PC-9 (cell line): ENCODE results near the gene NFIX. TPM values are rescaled to one million over a fixed set of nuclear protein-coding genes. Genes with fewer than 3 reads are reported as not detected.

Experiments
- BruUV-seq: library from RNA; stranded (reverse); fragments of 400-500 nt; replicated peaks from 2 replicates; lab custom pipeline; 2021; lab: Mats Ljungman, UMichigan
- CTCF ChIA-PET: fragments of 300-600 bp; sonication (Branson Sonifier 250); formaldehyde crosslinking; loops from one replicate; lab custom pipeline; 2022; ENCODE audit warnings: antibody characterized with exemption; lab: Charles Lee
- POLR2A ChIA-PET: fragments of 300-600 bp; sonication (Branson Sonifier 250); formaldehyde crosslinking; loops from one replicate; lab custom pipeline; 2022; ENCODE audit warnings: antibody characterized with exemption; ENCODE audit not compliant: unreplicated experiment; lab: Charles Lee
- DNase-seq, 2 experiments: peaks; one replicate each; pipeline versions ENCODE4 v3.0.0 to v3.0.0-alpha.2; 2015 to 2022; ENCODE audit warnings: mixed read lengths in 1 of 2
- H2AFZ ChIP-seq: fragments of 200-600 bp; sonication (generic); 2 replicates; pipeline ENCODE4 v1.8.1; 2017; ENCODE audit warnings: antibody characterized with exemption
- H3F3A ChIP-seq: fragments of 200-600 bp; sonication (generic); 2 replicates; pipeline ENCODE4 v1.8.1; 2017; ENCODE audit warnings: antibody characterized with exemption, mild to moderate bottlenecking, low read depth; ENCODE audit not compliant: insufficient read depth
- H3K27ac ChIP-seq: fragments of 200-600 bp; sonication (generic); 2 replicates; pipeline ENCODE4 v1.6.1; 2016; ENCODE audit warnings: mixed run types
- H3K27me3 ChIP-seq: fragments of 200-600 bp; sonication (generic); 2 replicates; pipeline ENCODE4 v1.6.1; 2016; ENCODE audit warnings: low read depth, mixed run types; ENCODE audit not compliant: insufficient read depth
- H3K36me3 ChIP-seq: fragments of 200-600 bp; sonication (generic); 2 replicates; pipeline ENCODE4 v1.6.1; 2016; ENCODE audit warnings: low read depth, mixed run types
- H3K4me1 ChIP-seq: fragments of 200-600 bp; sonication (generic); replicated peaks from 2 replicates; pipeline ENCODE4 v1.6.1; 2016; ENCODE audit warnings: mixed run types; ENCODE audit not compliant: insufficient read depth
- H3K4me2 ChIP-seq: fragments of 200-600 bp; sonication (generic); 2 replicates; pipeline ENCODE4 v1.6.1; 2017; ENCODE audit warnings: mixed run types
- H3K4me3 ChIP-seq: fragments of 200-600 bp; sonication (generic); 2 replicates; pipeline ENCODE4 v1.6.1; 2016; ENCODE audit warnings: mixed run types
- H3K79me2 ChIP-seq: fragments of 200-600 bp; sonication (generic); 2 replicates; pipeline ENCODE4 v1.6.1; 2017; ENCODE audit warnings: low read depth, mixed run types
- H3K9me2 ChIP-seq: fragments of 200-600 bp; sonication (generic); 2 replicates; pipeline ENCODE4 v1.8.1; 2017; ENCODE audit warnings: mild to moderate bottlenecking; ENCODE audit not compliant: insufficient read depth
- H3K9me3 ChIP-seq: fragments of 200-600 bp; sonication (generic); 2 replicates; pipeline ENCODE4 v1.8.1; 2016; ENCODE audit warnings: low read depth; ENCODE audit not compliant: insufficient read depth
- H4K20me1 ChIP-seq: fragments of 200-600 bp; sonication (generic); 2 replicates; pipeline ENCODE4 v1.8.1; 2017; ENCODE audit not compliant: insufficient read depth
- CTCF ChIP-seq: fragments of 200-600 bp; sonication (generic); conservative IDR thresholded peaks from 2 replicates; pipeline ENCODE4 v1.6.1; 2017; ENCODE audit warnings: mixed run types, antibody characterized with exemption, mild to moderate bottlenecking, moderate library complexity
- EZH2 ChIP-seq: fragments of 200-600 bp; sonication (generic); IDR thresholded peaks from 2 replicates; pipeline ENCODE4 v1.8.0; 2017; ENCODE audit warnings: antibody characterized with exemption, low read depth
- intact Hi-C: fragments of 100-400 bp; cut with micrococcal nuclease; formaldehyde crosslinking; loops from one replicate; pipeline ENCODE4 v1.10.0; 2022; ENCODE audit not compliant: unreplicated experiment
- total RNA-seq: library from RNA; stranded (reverse); gene quantifications from 2 replicates; pipeline ENCODE4 v1.2.3, GENCODE V29; 2021

NFIX gene
- total RNA-seq, 1 experiment from 2014 or later, result 24.2 TPM

- ChIA-PET POLR2A (interaction anchor here (0.6 to 0.7 kb wide), 6 partner anchors 39 to 1233 kb away, joined by 3 to 6 read pairs (median 4); no protein-coding TSS in a partner anchor), CTCF (interaction anchor here (0.7 to 1.0 kb wide), 4 partner anchors 22 to 72 kb away, joined by 3 to 4 read pairs (median 3); partner anchors contain the start of gene NACC1)
- H3K27me3 ChIP-seq, result peaks cover 34% of the 10 kb centered on the region
- peaks cover 20% of the 10 kb centered on the region for H4K20me1 ChIP-seq
- no peak for TF ChIP-seq CTCF
- no peak for TF ChIP-seq EZH2
- intact Hi-C loops, result loop anchor here (1.0 kb wide), 1 partner anchor 19 kb away; no protein-coding TSS in a partner anchor
- H3K9me2 ChIP-seq, result no peaks in the 10 kb centered on the region
- H3F3A ChIP-seq, result peaks cover 12% of the 10 kb centered on the region; the same call in 1 of the 2 replicates
- peak in 1 of 2 experiments; percentile 66 for DNase-seq
- peaks cover 40% of the 10 kb centered on the region for H3K4me1 ChIP-seq
- H3K4me3 ChIP-seq, result no peak overlapping the region
- BruUV-seq, result TSS peak; percentile 93
- no peaks in the 10 kb centered on the region for H3K79me2 ChIP-seq
- H3K9me3 ChIP-seq, result no peaks in the 10 kb centered on the region
- H3K4me2 ChIP-seq, result no peak overlapping the region
- H2AFZ ChIP-seq, result no peak overlapping the region
- H3K27ac ChIP-seq, result no peak overlapping the region
- H3K36me3 ChIP-seq, result no peaks in the 10 kb centered on the region
Measured at GRCh38 chr19:13055213-13056051, 60.2 kb downstream of the NFIX start.

GRCh38 chr19:13056052-13056660 is 60.9 kb downstream of the NFIX start:
- H3K79me2 ChIP-seq, result no peaks in the 10 kb centered on the region
- H3K27me3 ChIP-seq, result peaks cover 38% of the 10 kb centered on the region
- H3K4me2 ChIP-seq, result no peak overlapping the region
- H3K4me3 ChIP-seq, result no peak overlapping the region
- POLR2A ChIA-PET, result interaction anchor here (0.7 kb wide), 1 partner anchor 265 kb away, joined by 6 read pairs; the partner anchor contains the start of gene JUNB
- peaks cover 9% of the 10 kb centered on the region; the same call in 1 of the 2 replicates for H3F3A ChIP-seq
- peaks cover 13% of the 10 kb centered on the region for H4K20me1 ChIP-seq
- BruUV-seq, result no TSS peak
- TF ChIP-seq CTCF (no peak), EZH2 (no peak)
- no peak overlapping the region for H2AFZ ChIP-seq
- peak in 1 of 2 experiments; percentile 77 for DNase-seq
- H3K36me3 ChIP-seq, result no peaks in the 10 kb centered on the region
- H3K27ac ChIP-seq, result no peak overlapping the region
- intact Hi-C loops, result loop anchor here (1.0 kb wide), 1 partner anchor 20 kb away; no protein-coding TSS in a partner anchor
- peaks cover 37% of the 10 kb centered on the region for H3K4me1 ChIP-seq
- no peaks in the 10 kb centered on the region for H3K9me2 ChIP-seq
- no peaks in the 10 kb centered on the region for H3K9me3 ChIP-seq
- CTCF ChIA-PET, result interaction anchor here (0.6 to 1.0 kb wide), 3 partner anchors 62 to 73 kb away, joined by 3 to 5 read pairs (median 3); partner anchors contain the start of gene NACC1

GRCh38 chr19:13057147-13057572 is 61.9 kb downstream of the NFIX start:
- TF ChIP-seq EZH2 (no peak), CTCF (no peak)
- Histone ChIP-seq H3K9me3 (no peaks in the 10 kb centered on the region), H3K4me2 (no peak overlapping the region), H3F3A (peaks cover 4% of the 10 kb centered on the region; the same call in 1 of the 2 replicates), H2AFZ (no peak overlapping the region), H3K4me1 (peaks cover 29% of the 10 kb centered on the region), H3K79me2 (no peaks in the 10 kb centered on the region), H3K4me3 (no peak overlapping the region), H4K20me1 (peaks cover 8% of the 10 kb centered on the region), H3K9me2 (no peaks in the 10 kb centered on the region), H3K27me3 (peaks cover 45% of the 10 kb centered on the region), H3K27ac (no peak overlapping the region), H3K36me3 (no peaks in the 10 kb centered on the region)
- POLR2A ChIA-PET, result no interaction called here
- intact Hi-C loops, result no loop called here
- DNase-seq, result no peak
- CTCF ChIA-PET, result interaction anchor here (0.6 to 1.1 kb wide), 3 partner anchors 34 to 72 kb away, joined by 3 to 13 read pairs (median 4); no protein-coding TSS in a partner anchor
- BruUV-seq, result no TSS peak
